ENCODE data around the gene ADM2. TPM values are rescaled to one million over a fixed set of nuclear protein-coding genes. Genes with fewer than 3 reads are reported as not detected.
"Not testable (repeated sequence)": the region's sequence is repeated elsewhere in the genome, so short reads cannot be mapped to it uniquely, and the experiment has no call there.

Gene ADM2, protein sequence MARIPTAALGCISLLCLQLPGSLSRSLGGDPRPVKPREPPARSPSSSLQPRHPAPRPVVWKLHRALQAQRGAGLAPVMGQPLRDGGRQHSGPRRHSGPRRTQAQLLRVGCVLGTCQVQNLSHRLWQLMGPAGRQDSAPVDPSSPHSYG
- 1 to 10 TPM; 2.2 to 3.6 TPM for polyA plus RNA-seq

DNA sequence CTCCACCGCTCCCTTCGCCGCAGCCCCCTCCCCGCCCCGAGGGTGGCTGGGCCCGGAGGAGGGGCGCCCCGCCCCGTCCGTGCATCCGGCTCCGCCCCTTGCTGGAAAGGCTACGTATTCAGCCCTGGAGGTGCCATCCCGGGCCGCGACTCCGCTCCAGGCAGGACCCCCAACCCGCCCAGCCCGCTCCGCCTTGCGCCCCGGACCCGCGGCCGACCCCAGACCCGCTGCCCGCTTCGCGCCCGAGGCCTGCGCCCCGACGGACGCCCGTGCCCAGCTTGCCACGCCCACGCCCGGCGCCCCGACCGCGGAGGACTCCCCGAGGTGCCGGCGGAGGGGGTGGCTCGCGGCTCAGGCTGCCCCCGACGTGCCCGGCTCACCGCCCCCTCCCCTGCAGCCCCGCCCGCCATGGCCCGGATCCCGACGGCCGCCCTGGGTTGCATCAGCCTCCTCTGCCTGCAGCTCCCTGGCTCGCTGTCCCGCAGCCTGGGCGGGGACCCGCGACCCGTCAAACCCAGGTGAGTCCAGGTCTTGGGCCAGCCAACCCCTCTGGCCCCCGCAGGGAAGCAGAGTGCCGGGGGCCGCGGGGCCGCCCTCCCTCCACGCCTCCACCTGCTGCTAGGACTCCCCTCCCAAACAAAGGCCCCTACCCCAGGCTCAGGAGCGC lies at the start of gene ADM2:
Gene ADM2, plus strand, starts transcription at position 104 of the 667 bp plus-strand sequence. Its CDS starts 305 bp downstream, at position 409.
- WGBS, 2 donors: 3 to 4% methylated on average over 36 to 70 of the region's 70 CpGs
- Histone ChIP-seq H3K27ac (ENCODE audit: low read depth in 2 of 2, low read length in 1 of 2) (no peak within 1 kb of the TSS), H3K27me3 (ENCODE audit: control insufficient read depth in 1 of 2, insufficient read depth in 2 of 2, low read length in 2 of 2) (no peaks in the 10 kb centered on the region), H3K4me1 (ENCODE audit: control insufficient read depth in 2 of 2, insufficient read depth in 2 of 2, low read length in 1 of 2) (peaks cover 0 to 12% of the 10 kb centered on the region in 2 donors), H3K4me3 (ENCODE audit: low read depth in 1 of 2, low read length in 2 of 2) (peak within 1 kb of the TSS; percentile 61 to 62), H3K36me3 (ENCODE audit: control insufficient read depth in 2 of 2, insufficient read depth in 2 of 2, low read length in 1 of 2) (peaks cover 0 to 1% of the 10 kb centered on the region in 2 donors), H3K9me3 (ENCODE audit: control insufficient read depth in 2 of 2, insufficient read depth in 1 of 2, low read depth in 1 of 2, low read length in 1 of 2) (no peaks in the 10 kb centered on the region)

DNA sequence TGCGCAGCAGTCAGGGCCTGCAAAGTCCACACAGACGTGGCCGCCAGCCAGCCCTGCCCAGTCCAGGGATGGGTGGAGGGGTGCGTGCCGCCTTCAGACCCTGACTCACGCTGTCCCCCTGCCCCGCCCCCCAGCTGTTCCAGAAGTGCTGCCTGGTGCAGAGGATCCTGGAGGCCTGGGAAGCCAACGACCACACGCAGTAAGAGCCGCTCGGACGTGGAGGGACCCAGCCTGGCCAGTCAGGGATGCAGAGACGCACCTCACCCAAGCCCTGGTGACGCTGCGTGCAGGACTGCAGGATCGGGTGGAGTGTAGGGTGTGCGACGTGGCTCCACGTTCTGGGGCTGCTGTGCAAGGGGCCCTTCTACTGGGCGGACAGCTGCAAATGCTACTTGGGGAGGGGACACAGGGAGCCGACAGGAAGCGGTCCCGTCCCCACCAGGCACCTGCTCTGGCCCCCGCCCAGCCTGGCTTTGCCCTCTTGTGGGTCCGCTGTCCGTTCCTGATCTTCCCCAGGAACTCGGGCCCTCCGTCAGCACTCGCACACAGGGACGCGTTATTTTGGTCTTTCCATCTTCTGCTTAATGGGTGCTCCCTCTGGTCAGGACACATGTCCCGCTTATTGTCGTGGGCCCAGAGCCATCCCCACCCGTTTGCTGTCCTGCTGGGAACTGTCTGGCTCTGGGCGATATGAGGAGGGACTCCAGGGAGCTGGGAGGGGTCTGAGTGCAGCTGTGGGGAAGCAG lies 49.0 kb upstream of the ADM2 start:
- WGBS, 2 donors: 93 to 94% methylated on average over 34 to 35 of the region's 35 CpGs
- H3K36me3 ChIP-seq (ENCODE audit: control insufficient read depth in 2 of 2, insufficient read depth in 2 of 2, low read length in 1 of 2): peaks cover 11 to 48% of the 10 kb centered on the region in 2 donors

DNA sequence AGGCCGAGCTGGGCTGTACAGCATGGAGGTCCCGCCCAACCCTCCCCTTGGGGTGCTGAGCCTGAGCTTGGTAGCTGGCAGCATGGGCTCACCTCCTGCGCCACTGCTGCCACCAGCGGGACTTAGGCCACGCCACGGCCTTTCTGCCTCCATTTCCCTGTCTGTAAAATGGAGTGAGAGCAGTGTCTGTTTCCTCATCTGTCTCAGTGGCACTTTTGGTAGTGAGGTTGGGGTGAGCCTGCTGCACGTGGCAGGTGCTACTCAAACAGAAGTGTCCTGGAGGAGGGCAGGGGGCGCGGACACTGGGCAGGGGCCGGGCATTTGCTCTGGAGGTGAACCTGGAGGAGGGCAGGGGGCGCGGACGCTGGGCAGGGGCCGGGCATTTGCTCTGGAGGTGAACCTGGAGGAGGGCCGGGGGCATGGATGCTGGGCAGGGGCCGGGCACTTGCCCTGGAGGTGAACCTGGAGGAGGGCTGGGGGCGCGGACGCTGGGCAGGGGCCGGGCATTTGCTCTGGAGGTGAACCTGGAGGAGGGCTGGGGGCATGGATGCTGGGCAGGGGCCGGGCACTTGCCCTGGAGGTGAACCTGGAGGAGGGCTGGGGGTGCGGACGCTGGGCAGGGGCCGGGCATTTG lies 48.3 kb upstream of the ADM2 start:
- H3K27me3 ChIP-seq (ENCODE audit: control insufficient read depth in 1 of 2, insufficient read depth in 2 of 2, low read length in 2 of 2); H3K4me1 ChIP-seq (ENCODE audit: control insufficient read depth in 2 of 2, insufficient read depth in 2 of 2, low read length in 1 of 2); H3K9me3 ChIP-seq (ENCODE audit: control insufficient read depth in 2 of 2, insufficient read depth in 1 of 2, low read depth in 1 of 2, low read length in 1 of 2); H3K4me3 ChIP-seq (ENCODE audit: low read depth in 1 of 2, low read length in 2 of 2); H3K27ac ChIP-seq (ENCODE audit: low read depth in 2 of 2, low read length in 1 of 2): not testable (repeated sequence)
- H3K36me3 ChIP-seq (ENCODE audit: control insufficient read depth in 2 of 2, insufficient read depth in 2 of 2, low read length in 1 of 2): peaks cover 14 to 54% of the 10 kb centered on the region in 2 donors
- WGBS, 2 donors: 94 to 95% methylated on average over 17 to 22 of the region's 24 CpGs

More for the DNA sequence above, 49.0 kb upstream of the ADM2 start:
- Histone ChIP-seq H3K4me1 (ENCODE audit: control insufficient read depth in 2 of 2, insufficient read depth in 2 of 2, low read length in 1 of 2) (peaks cover 0 to 6% of the 10 kb centered on the region in 2 donors), H3K27ac (ENCODE audit: low read depth in 2 of 2, low read length in 1 of 2) (no peak overlapping the region), H3K27me3 (ENCODE audit: control insufficient read depth in 1 of 2, insufficient read depth in 2 of 2, low read length in 2 of 2) (no peaks in the 10 kb centered on the region), H3K4me3 (ENCODE audit: low read depth in 1 of 2, low read length in 2 of 2) (no peak overlapping the region), H3K9me3 (ENCODE audit: control insufficient read depth in 2 of 2, insufficient read depth in 1 of 2, low read depth in 1 of 2, low read length in 1 of 2) (no peaks in the 10 kb centered on the region)

DNA sequence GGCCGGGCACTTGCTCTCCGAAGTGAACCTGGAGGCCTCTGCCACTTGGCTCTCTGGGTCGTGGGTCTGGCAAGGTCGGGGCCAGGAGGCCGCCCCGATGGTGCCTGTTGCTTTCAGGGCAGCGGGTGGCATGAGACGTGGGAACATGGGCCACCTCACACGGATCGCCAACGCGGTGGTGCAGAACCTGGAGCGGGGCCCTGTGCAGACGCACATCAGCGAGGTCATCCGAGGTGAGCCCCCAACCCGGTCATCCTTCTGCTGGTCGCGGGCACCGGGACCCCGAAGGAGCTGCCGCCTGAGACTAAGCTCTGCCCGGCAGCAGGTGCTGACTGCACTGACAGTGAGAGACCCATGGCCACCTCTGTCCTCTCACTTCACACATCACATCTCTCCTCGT lies 46.5 kb upstream of the ADM2 start:
- Histone ChIP-seq H3K9me3 (ENCODE audit: control insufficient read depth in 2 of 2, insufficient read depth in 1 of 2, low read depth in 1 of 2, low read length in 1 of 2) (no peaks in the 10 kb centered on the region), H3K36me3 (ENCODE audit: control insufficient read depth in 2 of 2, insufficient read depth in 2 of 2, low read length in 1 of 2) (peaks cover 21 to 69% of the 10 kb centered on the region in 2 donors), H3K4me3 (ENCODE audit: low read depth in 1 of 2, low read length in 2 of 2) (no peak overlapping the region), H3K27ac (ENCODE audit: low read depth in 2 of 2, low read length in 1 of 2) (no peak overlapping the region), H3K27me3 (ENCODE audit: control insufficient read depth in 1 of 2, insufficient read depth in 2 of 2, low read length in 2 of 2) (no peaks in the 10 kb centered on the region), H3K4me1 (ENCODE audit: control insufficient read depth in 2 of 2, insufficient read depth in 2 of 2, low read length in 1 of 2) (peaks cover 0 to 6% of the 10 kb centered on the region in 2 donors)
- WGBS, 2 donors: 82 to 89% methylated on average over 24 of the region's 24 CpGs

DNA sequence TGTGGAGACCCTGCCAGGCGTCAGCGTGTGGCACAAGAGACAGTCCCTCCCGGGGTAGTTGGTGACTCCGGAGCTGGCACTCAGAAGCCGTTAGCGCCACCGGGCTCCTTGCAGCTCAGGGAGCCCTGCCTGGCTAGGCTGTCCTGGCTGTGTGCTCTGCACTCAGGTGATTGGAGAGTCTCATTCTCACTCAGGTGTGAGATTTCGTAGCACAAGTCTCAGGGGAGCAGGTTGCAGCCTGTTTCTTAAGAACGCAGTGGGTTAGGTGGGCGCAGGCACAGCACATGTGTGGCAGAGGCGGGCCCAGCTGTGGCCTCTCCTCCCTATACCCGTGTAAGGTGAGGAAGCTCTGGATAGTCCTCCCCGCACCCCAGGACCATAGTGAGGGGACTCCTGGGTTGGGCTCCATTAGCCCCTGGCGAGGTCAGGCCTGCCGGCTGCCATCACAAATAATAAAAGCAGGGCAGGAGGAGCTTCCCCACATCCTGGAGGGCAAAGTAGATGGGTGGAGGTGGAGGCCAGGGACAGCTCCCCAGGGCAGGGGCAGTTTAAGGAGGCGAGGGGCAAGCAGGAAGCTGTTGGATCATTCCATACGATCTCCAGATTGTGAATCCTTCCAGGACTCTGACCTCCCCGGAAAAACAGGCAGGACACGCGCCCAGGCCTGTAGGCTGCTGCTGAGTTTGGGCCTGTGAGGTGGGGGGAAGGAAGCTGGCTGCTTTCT lies 45.9 kb upstream of the ADM2 start:
- 52 to 71% methylated on average over 20 of the region's 20 CpGs for WGBS, 2 donors
- Histone ChIP-seq H3K4me1 (ENCODE audit: control insufficient read depth in 2 of 2, insufficient read depth in 2 of 2, low read length in 1 of 2) (peaks cover 0 to 6% of the 10 kb centered on the region in 2 donors), H3K27me3 (ENCODE audit: control insufficient read depth in 1 of 2, insufficient read depth in 2 of 2, low read length in 2 of 2) (no peaks in the 10 kb centered on the region), H3K4me3 (ENCODE audit: low read depth in 1 of 2, low read length in 2 of 2) (no peak overlapping the region), H3K27ac (ENCODE audit: low read depth in 2 of 2, low read length in 1 of 2) (peak overlapping the region; percentile 10 to 22), H3K36me3 (ENCODE audit: control insufficient read depth in 2 of 2, insufficient read depth in 2 of 2, low read length in 1 of 2) (peaks cover 21 to 72% of the 10 kb centered on the region in 2 donors), H3K9me3 (ENCODE audit: control insufficient read depth in 2 of 2, insufficient read depth in 1 of 2, low read depth in 1 of 2, low read length in 1 of 2) (no peaks in the 10 kb centered on the region)

DNA sequence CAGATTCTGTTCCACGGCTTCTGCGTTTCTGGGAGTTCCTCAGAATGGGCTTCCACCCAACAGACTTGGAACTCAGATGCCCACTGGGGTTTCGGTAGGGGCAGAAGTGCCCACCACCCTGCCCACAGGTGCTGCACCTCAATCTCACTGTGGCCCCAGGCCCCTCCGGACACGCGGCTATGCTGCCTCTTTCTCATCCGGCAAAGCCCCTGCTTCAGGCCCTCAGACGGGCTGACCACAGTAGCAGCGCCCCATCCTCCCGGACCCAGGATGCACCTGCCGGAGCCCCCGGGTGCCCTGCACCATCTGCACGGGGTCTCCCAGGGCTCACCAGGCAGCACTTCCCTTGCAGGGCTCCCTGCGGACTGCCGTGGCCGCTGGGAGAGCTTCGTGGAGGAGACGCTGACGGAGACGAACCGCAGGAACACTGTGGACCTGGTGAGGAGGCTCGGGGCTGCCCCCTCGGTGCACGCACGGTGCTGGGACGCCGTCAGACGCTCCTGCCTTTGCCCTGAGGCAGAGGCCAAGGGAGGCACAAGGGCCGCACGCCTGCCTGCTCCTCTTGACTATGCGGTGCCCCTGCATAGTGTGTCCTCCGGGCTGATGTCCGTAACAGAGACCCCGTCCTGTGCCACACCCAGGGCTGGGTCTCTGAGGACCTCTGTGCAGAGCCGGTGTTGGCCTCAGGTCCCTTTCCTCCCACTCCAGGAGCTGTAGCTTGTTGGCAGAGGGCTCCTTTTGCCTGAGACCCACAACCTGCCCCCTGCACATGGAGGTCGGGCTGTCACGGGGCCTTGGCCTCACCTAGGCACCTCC lies 45.1 kb upstream of the ADM2 start:
- Histone ChIP-seq H3K27me3 (ENCODE audit: control insufficient read depth in 1 of 2, insufficient read depth in 2 of 2, low read length in 2 of 2) (no peaks in the 10 kb centered on the region), H3K4me1 (ENCODE audit: control insufficient read depth in 2 of 2, insufficient read depth in 2 of 2, low read length in 1 of 2) (peaks cover 0 to 6% of the 10 kb centered on the region in 2 donors), H3K36me3 (ENCODE audit: control insufficient read depth in 2 of 2, insufficient read depth in 2 of 2, low read length in 1 of 2) (peaks cover 21 to 75% of the 10 kb centered on the region in 2 donors), H3K4me3 (ENCODE audit: low read depth in 1 of 2, low read length in 2 of 2) (no peak overlapping the region), H3K27ac (ENCODE audit: low read depth in 2 of 2, low read length in 1 of 2) (peak overlapping the region in 1 of 2 donors; percentile 10), H3K9me3 (ENCODE audit: control insufficient read depth in 2 of 2, insufficient read depth in 1 of 2, low read depth in 1 of 2, low read length in 1 of 2) (no peaks in the 10 kb centered on the region)
- 81 to 89% methylated on average over 37 of the region's 37 CpGs for WGBS, 2 donors

DNA sequence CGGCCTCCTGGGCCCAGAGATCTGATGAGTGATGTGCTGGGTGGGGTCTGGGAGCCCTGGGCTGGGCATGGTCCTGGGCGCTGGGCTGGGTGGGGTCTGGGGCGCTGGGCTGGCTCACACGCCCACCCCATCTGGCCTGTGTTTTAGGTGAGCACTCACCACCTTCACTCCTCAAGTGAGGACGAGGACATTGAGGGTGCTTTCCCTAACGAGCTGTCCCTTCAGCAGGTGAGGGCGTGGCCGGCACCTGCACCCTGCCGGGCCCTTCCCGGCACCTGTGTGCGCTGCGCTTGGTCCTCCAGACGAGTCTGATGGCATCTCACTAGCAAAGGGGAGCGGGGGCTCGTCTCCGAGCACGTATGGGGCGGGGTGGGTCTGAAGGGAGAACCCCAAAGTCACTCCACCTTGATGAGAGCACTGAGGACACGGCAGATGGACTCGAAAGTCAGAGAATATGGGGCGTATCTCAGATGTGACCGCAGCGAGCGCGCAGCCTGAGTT lies 44.5 kb upstream of the ADM2 start:
- H3K27me3 ChIP-seq (ENCODE audit: control insufficient read depth in 1 of 2, insufficient read depth in 2 of 2, low read length in 2 of 2): no peaks in the 10 kb centered on the region
- peaks cover 21 to 75% of the 10 kb centered on the region in 2 donors for H3K36me3 ChIP-seq (ENCODE audit: control insufficient read depth in 2 of 2, insufficient read depth in 2 of 2, low read length in 1 of 2)
- no peak overlapping the region for H3K27ac ChIP-seq (ENCODE audit: low read depth in 2 of 2, low read length in 1 of 2)
- no peaks in the 10 kb centered on the region for H3K9me3 ChIP-seq (ENCODE audit: control insufficient read depth in 2 of 2, insufficient read depth in 1 of 2, low read depth in 1 of 2, low read length in 1 of 2)
- H3K4me1 ChIP-seq (ENCODE audit: control insufficient read depth in 2 of 2, insufficient read depth in 2 of 2, low read length in 1 of 2): peaks cover 0 to 6% of the 10 kb centered on the region in 2 donors
- 87 to 90% methylated on average over 25 of the region's 25 CpGs for WGBS, 2 donors
- no peak overlapping the region for H3K4me3 ChIP-seq (ENCODE audit: low read depth in 1 of 2, low read length in 2 of 2)

DNA sequence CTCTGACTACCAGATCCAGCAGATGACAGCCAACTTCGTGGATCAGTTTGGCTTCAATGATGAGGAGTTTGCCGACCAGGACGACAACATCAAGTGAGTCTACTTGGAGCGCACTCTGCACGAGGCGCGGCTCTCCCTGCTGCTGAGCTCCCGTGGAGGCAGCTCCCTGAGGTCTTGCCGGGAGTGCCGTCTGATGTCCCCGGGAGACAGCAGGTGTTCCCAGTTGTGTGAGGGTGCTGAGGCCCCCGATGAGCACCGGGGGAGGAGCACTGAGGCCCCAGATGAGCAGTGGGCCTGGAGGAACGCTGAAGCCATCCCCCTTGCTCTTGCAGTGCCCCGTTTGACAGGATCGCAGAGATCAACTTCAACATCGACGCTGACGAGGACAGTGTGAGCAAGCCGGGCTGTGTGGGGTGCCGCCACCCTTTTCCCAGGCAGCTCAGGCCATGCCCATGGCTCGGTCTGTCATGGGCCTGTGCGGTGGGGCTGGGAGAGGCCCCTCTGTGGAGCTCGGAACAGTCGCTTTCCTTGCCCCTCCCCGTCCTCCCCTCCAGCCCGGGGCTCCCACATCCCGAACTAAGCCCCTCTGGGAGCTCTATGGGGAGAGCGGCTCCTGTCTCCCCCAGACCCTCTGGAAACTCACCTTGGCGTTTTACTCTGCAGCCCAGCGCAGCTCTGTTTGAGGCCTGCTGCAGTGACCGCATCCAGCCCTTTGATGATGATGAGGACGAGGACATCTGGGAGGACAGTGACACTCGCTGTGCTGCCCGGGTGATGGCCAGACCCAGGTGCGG lies 43.6 kb upstream of the ADM2 start:
- H3K27ac ChIP-seq (ENCODE audit: low read depth in 2 of 2, low read length in 1 of 2): no peak overlapping the region
- 89 to 90% methylated on average over 36 of the region's 36 CpGs for WGBS, 2 donors
- H3K9me3 ChIP-seq (ENCODE audit: control insufficient read depth in 2 of 2, insufficient read depth in 1 of 2, low read depth in 1 of 2, low read length in 1 of 2): no peaks in the 10 kb centered on the region
- H3K4me1 ChIP-seq (ENCODE audit: control insufficient read depth in 2 of 2, insufficient read depth in 2 of 2, low read length in 1 of 2): peaks cover 0 to 6% of the 10 kb centered on the region in 2 donors
- peaks cover 17 to 71% of the 10 kb centered on the region in 2 donors for H3K36me3 ChIP-seq (ENCODE audit: control insufficient read depth in 2 of 2, insufficient read depth in 2 of 2, low read length in 1 of 2)
- H3K4me3 ChIP-seq (ENCODE audit: low read depth in 1 of 2, low read length in 2 of 2): no peak overlapping the region
- no peaks in the 10 kb centered on the region for H3K27me3 ChIP-seq (ENCODE audit: control insufficient read depth in 1 of 2, insufficient read depth in 2 of 2, low read length in 2 of 2)
